HG03558 (cell line): ENCODE data around the gene CPA3.

ENCODE experiments used
- ATAC-seq: cut with Tn5 transposase; IDR thresholded peaks from one replicate; pipeline ENCODE4 v1.9.1; 2021; ENCODE audit warnings: moderate number of reproducible peaks; ENCODE audit not compliant: unreplicated experiment; ENCODE audit errors: extremely low read depth

The CPA3 gene

DNA sequence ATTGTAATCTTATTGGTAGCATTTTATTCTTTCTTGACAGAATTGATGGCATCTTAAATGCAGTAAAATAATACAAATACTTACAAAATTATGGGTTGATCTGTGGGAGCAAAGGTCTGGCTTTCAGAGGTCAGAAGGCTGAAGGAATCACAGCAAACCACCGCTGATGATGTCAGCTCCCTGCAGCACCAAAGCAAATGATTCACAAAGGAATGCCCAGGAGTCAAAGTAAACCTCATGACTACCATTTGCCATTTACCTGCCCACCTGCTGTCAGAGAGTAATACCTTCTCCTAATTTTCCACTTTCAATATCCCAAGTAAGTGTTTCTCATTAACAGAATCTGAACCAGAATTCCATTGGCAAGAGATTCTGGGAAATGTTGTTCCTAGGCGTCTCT, 46.1 kb downstream of the CPA3 start:
- no peak for ATAC-seq

- no peak for ATAC-seq
Measured at GRCh38 chr3:148911592-148911991, 46.5 kb downstream of the CPA3 start.

- ATAC-seq = no peak
Measured at GRCh38 chr3:148914936-148915690, 50.0 kb downstream of the CPA3 start.

- no peak for ATAC-seq
Measured at GRCh38 chr3:148916132-148916531, 51.0 kb downstream of the CPA3 start.

DNA sequence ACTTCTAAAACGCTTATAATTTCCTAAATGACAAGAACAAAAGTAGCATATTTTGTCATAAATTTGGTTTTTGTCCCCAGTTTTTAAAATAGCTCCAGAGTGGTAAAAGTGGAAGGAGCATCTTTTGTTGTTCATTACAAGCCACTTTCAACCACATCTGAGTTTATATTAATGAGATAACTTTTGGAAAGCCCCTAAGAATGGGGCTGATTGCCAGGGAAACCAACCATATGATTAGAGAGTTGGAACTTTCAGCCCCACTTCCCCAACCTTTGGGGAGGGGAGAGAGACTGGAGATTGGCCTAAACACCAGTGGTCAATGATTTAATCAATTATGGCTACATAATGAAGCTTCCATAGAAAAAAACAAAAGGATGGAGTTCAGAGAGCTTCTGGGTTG, 57.4 kb downstream of the CPA3 start:
- ATAC-seq = no peak

GRCh38 chr3:148923592-148923991, 58.5 kb downstream of the CPA3 start:
- no peak for ATAC-seq

DNA sequence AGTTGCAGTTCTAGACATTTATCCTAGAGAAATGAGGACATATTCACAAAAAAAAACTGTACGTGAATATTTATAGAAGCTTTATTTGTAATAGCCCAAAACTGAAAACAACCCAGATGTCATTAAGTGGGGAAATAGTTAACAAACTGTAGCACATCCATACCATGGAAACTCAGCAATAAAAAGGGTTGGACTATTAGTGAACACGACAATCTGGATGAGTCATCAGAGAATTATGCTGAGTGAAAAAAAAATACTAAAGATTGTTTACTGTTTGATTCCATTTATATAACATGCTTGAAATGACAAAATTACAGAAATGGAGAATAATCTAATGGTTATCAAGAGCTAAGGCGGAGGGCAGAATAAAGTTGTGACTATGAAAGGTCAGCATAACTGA, 59.5 kb downstream of the CPA3 start:
- ATAC-seq = no peak

DNA sequence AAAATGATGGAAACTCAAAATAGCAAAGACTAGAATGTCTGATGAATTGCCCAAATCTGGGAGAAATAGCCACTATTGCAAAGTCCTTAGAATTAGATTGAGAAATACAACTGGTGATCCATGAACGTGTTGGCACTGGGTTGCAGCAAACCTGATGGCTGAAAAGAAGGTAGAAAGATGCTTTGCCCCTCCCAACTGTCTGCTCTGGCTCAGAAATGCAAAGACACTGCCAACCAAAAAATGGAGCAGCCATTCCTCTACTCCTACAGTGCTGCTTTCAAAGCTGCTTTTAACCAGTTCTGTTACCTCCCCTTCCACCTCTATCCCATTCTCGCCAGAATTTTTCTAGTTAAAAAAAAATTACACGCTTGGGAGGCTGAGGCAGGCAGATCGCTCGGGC, 60.7 kb downstream of the CPA3 start:
- no peak for ATAC-seq

GRCh38 chr3:148930752-148931151, 65.7 kb downstream of the CPA3 start:
- ATAC-seq = no peak

DNA sequence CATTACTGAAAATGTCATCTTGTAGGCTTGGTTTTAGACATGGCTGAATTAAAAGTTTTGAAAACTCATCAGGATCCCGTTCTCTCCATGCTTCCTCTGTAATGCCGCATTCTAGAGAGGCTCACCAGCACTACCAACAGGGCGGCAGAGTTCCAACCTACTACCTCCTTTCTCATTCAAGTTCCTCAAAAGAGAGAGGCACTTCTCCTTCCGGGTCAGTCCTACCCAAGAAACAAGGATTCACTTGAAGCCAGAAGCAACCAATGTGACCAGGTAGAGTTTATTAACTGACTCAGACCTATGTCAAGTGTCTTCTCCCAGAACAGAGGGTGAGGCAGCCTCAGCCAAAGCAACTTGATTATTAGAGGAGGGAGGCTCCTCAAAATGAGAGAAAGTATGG, 66.5 kb downstream of the CPA3 start:
- ATAC-seq = no peak

- ATAC-seq = no peak
Measured at GRCh38 chr3:148932972-148933371, 67.9 kb downstream of the CPA3 start.

DNA sequence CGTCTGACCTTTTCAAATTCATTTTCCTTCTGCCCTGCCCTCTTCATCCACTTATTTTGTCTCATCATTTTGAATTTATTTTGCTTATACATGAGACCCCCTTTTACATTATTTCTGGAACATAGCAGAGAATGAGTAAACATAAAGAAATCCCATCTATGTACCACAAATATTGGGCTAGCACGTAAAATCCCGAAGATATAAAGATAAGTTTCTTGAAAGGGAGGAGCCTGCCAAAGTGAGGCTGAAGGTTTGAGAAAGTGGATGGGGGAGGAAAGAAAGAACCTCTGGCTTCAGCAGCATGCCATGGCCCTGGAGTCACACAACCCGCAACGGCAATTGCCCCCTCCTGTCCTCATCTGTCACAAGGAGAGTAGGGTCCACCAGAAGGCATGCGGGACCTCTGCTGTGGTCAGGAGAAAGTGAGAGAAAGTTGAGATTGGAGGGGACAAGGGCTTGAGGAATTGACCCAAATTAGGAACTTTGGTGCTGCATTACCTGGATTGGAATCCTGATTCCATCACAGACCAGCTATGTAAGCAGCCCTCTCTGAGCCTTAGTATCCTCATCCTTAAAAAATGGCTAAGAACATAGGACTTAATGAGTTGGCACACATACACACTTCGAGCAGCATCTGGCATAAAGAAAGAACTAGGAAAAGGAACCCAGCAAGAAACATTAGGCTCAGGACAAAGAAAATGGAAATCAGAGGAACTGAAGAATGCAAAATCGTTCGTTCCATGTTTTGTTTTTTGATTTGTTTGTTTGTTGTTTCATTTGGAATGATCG, 72.6 kb downstream of the CPA3 start:
- no peak for ATAC-seq

DNA sequence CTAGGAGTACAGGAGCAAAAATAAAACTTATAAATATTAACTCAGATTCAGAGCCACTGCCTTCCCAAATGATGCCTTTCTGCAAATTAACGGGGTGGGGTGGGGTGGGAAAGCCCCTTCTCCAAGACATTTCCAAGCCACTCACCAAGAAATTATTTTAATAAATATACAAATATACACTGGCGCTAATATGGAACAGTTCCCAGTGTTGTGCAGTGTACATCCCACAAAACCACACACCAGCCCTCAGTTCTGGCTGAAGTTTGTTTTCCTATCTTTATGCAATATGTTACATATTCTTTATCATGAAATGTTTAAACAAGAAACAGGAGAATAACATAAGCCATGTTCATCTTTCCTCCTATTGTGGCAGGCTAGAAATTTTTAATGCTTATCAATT, 73.2 kb downstream of the CPA3 start:
- ATAC-seq = no peak

DNA sequence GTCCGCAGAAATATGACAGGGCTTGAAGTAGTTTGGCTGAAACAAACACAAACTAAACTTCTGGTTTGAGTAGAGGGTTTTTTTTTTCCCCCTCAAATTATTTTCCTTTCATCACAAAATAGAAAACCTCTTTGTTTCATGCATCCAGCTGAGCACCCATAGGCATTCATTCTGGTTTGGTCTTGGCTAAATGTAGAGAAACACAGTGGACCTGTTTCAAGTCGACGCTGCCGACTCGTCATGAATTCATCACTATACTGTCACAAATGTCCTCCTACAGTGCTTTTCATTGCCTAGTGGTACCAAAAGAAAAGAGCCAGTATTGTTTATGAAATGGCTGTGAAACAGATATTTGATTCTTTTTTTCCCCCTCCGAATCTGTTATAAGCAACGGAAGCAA, 73.8 kb downstream of the CPA3 start:
- no peak for ATAC-seq

- ATAC-seq = no peak
Measured at GRCh38 chr3:148940983-148941382, 75.9 kb downstream of the CPA3 start.

DNA sequence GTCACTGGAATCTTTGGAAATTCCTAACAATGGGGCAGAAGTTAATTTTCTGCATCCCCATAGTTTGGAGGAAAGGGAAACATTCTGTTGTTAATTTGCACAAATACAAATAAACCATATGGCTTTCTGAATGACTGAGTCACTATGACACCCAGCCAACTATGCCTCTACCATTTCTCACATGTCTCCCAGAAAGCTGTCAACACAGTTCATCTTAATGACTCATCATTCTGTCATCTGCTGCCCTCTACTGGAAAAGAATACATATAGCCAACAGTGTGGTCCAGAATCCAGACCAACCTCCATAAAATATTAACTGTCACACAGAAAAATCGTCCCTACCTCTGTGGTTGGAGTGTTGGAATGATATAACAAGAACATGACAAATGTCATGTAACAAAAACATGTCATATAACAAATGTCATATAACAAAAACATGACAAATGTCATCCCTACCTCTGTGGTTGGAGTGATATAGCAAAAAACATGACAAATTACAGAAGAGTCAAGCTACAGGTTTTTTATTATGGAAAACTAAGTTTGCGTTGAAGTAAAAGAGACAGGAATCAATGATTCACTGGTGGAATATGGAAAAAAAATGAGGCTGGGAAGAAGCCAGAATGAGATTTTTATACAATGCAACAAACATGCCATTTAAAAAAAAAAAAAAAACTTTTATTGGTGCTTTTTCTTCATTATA, 78.6 kb downstream of the CPA3 start:
- peak; percentile 95 for ATAC-seq

DNA sequence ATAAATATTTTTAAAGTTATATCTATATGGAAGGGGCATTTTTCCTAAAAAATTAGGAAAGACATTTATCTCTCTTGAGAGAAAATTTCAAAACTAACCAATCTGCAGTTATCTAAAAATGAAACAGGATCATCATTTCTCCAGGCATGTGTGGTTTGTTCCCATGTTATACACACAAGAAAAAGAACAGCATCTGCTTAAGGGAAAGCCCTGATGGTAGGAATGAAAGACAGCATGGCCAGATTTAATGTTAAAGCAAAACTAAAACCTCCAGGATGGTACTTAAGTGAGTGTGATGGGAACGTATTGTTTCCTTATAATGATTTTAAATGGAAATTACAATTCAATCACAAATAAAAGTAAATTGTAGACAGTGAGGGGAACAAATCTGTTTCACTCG, 80.0 kb downstream of the CPA3 start:
- no peak for ATAC-seq
